Medulla oblongata (tissue), 1 donor: ENCODE measurements around the gene ZWILCH.

ENCODE experiments used
- DNase-seq: peaks from one replicate; pipeline ENCODE4 v3.0.0-alpha.2; 2015; ENCODE audit errors: extremely low spot score

Gene ZWILCH

GRCh38 chr15:66545255-66545654 is 40.1 kb downstream of the ZWILCH start:
- DNase-seq = no peak

GRCh38 chr15:66555685-66556084 is 50.6 kb downstream of the ZWILCH start:
- no peak for DNase-seq

GRCh38 chr15:66558271-66558670 is 53.1 kb downstream of the ZWILCH start:
- no peak for DNase-seq

DNA sequence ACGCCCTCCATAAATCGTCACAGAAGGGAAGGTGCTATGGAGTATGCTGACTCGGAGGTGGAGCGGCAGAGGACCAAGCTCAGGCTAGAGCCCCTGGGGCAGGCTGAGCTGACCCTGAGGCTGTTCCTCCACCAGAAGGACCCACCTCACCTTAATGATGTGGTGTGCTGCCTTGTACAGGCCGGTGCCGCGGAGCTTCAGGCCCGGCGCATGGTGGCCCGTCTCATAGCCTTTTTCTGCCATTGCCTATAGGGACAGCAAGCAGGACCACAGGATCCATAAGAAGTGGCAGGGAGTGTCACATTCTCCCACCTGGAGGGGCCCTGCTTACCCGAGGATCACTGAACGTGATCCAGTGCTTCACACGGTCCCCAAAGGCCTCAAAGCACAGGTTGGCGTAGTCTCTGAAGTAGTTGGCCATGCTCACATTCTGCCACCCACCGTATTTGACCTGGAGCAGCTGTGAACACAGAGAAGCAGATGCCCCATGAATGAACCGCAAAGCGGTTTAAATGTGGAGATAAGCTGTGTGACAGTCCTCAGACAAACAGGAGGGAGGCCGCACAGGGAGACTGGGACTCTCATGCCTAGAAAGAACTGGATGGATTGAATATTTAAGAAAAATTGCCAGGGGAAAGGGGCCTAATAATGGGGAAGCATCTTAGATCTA is 55.9 kb downstream of the ZWILCH start:
- no peak for DNase-seq

DNA sequence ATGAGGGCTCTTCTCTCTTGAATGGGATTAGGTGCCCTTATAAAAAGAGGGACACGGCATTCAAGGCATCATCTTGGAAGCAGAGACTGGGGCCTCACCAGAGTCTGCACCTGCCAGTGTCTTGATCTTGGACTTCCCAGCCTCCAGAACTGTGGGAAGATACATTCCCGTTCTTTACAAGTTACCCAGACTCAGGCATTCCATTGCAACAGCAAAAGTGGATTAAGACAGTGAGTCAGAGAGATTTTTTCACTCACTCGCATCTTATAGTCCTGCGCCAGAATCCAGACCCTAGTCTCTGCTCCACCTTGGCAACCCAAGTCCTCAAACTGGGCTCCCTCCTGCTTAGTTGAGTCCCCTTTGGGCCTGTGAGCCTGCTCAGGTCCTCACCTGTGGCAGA is 58.0 kb downstream of the ZWILCH start:
- DNase-seq = no peak

DNA sequence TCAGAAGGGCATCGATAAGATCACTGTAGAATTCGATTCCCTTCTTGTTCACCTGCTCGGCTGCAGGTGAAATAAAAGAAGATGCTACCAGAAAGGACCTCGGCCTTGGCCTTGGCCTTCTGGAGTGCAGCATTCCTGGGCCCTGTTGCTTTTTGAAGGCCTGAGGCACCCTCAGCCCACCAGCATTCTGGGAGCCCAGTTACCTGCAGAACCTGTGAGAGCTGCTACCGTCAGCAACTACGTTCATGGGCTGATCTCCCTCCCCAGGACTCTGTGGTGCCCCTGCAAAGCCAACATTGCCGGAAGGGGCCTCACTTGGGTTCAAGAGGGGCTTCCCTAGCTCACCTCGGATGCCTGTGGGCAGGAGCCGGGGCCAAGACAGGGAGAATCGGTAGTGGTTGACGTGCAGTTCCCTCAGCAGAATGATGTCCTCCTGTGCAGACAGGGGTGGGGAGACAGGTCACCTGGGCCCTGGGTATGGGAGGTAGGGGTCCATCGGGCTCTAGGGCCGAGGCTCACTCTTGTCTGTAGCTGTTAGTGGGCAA is 58.5 kb downstream of the ZWILCH start:
- no peak for DNase-seq

DNA sequence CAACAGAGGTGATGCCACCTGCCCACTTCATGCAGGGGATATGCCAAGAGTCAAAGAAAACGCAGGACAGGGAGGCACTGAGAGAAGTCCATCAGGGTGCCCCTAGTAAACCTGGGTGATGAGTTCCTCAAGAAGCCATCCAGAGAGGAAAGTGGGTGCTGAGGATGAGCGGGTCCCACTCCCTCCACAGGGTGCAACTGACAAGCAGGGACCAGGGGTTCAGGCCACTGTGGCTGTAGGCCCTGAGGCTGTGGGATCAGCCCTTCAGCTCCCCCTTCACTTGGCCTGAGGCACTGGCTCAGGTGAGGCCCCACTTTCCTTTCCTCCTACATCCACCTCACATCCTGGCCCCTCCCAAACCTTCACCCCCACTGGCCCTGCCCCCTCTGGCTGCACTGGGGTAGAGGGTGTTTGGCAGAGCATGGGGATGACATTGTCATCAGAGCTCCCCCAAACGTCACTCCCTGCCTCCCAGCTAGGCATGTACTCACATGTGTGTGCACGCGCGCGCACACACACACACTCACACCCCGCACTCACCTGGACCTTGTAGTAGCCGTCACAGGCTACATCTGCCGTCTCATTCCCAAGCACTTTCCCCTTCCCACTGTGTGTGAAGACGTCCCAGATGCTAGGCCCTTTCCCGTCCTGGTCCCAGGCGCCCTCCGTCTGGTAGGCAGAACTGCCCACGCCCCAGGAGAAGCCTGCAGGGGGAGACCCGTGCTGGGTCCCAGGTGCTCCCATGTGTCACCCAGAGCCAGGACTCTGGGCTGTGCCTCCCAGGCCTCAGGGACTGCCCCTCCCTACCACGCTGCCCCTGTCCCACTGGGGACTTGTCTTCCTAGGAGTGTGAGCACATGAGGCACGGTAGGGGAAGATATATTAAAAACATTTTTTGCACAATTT is 59.3 kb downstream of the ZWILCH start:
- DNase-seq = no peak

- no peak for DNase-seq
Observed at GRCh38 chr15:66565141-66565641, 60.1 kb downstream of the ZWILCH start.

- peak; percentile 62 for DNase-seq
Observed at GRCh38 chr15:66565741-66566144, 60.6 kb downstream of the ZWILCH start, which contains the start of gene LCTL. LCTL (minus strand) TSS chr15:66565998; CDS start chr15:66565365, 633 bp downstream.

GRCh38 chr15:66566963-66567531 is 61.9 kb downstream of the ZWILCH start:
- DNase-seq = peak; percentile 87

GRCh38 chr15:66567897-66568296 is 62.8 kb downstream of the ZWILCH start:
- no peak for DNase-seq

GRCh38 chr15:66569461-66570137 is 64.5 kb downstream of the ZWILCH start:
- no peak for DNase-seq

DNA sequence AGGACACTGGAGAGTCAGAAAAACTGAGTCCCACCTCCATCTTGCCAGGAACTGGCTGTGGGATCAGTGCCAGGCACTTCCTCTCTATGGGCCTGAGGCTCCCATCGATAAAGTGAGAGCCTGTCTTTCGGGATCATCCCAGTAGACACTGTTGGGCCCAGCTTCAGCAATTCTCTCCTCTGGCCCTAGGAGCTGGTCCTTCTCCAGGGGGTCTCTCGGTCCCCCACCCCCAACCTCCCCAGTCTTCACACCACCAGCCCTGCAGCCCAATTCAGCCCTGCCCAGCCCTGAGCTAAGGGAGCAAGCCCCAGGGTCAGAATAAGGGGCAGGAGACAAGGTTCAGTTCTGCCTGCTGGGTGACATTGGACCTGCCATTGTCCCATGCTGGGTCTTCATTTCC is 65.2 kb downstream of the ZWILCH start:
- DNase-seq = no peak

- no peak for DNase-seq
Observed at GRCh38 chr15:66570842-66571478, 65.8 kb downstream of the ZWILCH start.

DNA sequence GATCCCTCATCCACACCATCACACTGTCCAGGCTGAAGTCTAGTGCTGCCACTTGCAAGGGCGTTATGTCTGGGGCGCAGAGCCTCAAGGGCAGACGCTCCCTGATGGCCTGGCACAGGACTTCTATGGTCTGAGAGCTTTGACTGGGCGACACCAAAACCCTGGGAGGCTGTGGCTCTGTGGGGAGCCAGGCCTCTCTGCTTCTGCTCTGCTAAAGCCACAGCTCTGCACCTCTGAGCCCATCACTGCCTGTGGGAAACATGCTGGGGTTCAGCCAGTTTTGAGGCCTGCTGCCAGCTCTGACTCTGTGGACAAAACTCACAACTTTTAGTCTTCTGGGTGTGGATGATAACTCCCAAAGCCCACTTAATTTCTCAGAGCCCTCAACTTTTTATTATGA is 67.0 kb downstream of the ZWILCH start:
- no peak for DNase-seq

- DNase-seq = no peak
Observed at GRCh38 chr15:66573348-66573718, 68.2 kb downstream of the ZWILCH start.

- no peak for DNase-seq
Observed at GRCh38 chr15:66573719-66574595, 68.8 kb downstream of the ZWILCH start.

DNA sequence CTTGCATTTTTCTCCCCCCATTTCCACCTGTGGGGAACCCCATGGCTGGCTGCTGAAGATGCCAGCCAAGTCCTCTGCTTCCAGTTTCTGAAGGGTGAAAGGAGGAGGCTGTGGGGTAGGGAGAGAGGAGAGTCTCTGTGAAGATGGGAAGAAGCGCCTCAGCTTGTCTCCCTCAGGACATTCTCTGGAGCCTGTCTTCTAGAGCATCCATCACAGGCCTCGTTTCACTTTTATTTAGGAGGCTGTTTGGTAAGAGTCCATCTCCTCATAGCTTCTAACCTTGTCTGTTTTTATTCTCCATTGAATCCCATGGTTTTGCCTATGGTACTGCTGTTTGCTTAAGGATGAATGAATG is 69.4 kb downstream of the ZWILCH start:
- DNase-seq = no peak

DNA sequence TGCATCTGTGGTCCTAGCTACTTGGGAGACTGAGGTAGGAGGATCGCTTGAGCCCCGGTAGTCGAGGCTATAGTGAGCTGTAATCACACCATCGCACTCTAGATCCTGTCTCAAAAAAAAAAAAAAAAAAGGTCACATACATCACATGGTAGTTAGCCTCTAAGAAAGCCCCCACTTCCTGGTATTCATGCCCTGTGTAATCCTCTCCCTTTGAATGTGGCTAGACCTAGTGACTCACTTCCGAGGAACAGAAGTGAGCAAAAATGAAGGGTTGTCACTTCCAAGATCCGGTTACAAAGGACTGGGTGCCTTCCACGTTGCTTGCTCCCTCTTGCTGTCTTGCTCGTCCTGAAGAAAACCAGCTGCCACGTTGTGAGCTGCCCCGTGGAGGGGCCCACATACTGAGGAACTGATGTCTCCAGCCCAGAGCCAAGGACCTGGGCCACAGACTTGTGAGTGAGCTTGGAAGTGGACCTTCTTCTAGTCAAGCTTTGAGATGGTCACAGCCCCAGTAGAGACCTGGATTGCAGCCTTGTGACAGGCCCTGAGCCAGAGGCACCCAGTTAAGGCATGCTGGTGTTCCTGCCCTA is 73.3 kb downstream of the ZWILCH start:
- DNase-seq = no peak

DNA sequence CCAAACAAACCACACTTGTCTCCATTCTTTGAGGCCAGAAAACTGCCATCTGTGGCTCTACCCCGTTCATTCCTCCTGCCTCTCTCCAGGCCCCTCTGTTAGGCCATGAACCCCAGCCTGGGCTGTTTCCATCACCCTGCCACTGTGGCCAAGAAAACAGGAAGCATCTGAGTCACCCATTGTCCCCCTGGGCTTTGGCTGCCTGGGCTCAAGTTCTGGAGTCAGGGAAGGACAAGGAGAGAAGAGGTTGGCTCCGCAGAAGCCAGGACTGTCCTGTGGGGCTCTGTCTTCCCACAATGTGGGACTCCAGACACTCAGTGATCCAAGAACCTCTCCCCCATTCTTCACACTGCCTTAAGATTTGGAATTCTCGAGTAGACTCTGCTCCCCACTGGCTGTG is 75.5 kb downstream of the ZWILCH start:
- DNase-seq = peak; percentile 13
